GM12878 (cell line): ENCODE measurements around the gene ZNF544.
"Not testable (repeated sequence)": the region's sequence is repeated elsewhere in the genome, so short reads cannot be mapped to it uniquely, and the experiment has no call there.

Experiments used
- CHD4 ChIP-seq: fragments of 200-600 bp; sonication (generic); IDR thresholded peaks from 2 replicates; pipeline ENCODE4 v1.6.1; 2016; ENCODE audit warnings: mild to moderate bottlenecking
- EP300 ChIP-seq, 2 experiments: fragments of 150-350 bp in 1 of 2; IDR thresholded peaks; 2 replicates each; pipeline ENCODE4 v1.6.1; 2011 to 2012; ENCODE audit warnings: low read depth in 2 of 2, low read length in 2 of 2, borderline replicate concordance in 1 of 2, improper control_type of control experiment in 1 of 2, inconsistent platforms in 1 of 2; ENCODE audit not compliant: control insufficient read depth in 1 of 2
- HCFC1 ChIP-seq: fragments of 150-350 bp; IDR thresholded peaks from 2 replicates; pipeline ENCODE4 v1.6.1; 2014; ENCODE audit warnings: low read length
- MXI1 ChIP-seq: fragments of 150-350 bp; IDR thresholded peaks from 2 replicates; pipeline ENCODE4 v1.6.1; 2011; ENCODE audit warnings: low read depth, mild to moderate bottlenecking, inconsistent platforms, low read length, improper control_type of control experiment
- REST ChIP-seq: IDR thresholded peaks from 2 replicates; pipeline ENCODE4 v1.6.1; 2012; ENCODE audit warnings: mild to moderate bottlenecking, low read depth, low read length
- SPI1 ChIP-seq: IDR thresholded peaks from 2 replicates; pipeline ENCODE4 v1.6.1; 2011; ENCODE audit warnings: low read depth, mild to moderate bottlenecking, low read length, moderate library complexity, borderline replicate concordance; ENCODE audit not compliant: insufficient read depth

DNA sequence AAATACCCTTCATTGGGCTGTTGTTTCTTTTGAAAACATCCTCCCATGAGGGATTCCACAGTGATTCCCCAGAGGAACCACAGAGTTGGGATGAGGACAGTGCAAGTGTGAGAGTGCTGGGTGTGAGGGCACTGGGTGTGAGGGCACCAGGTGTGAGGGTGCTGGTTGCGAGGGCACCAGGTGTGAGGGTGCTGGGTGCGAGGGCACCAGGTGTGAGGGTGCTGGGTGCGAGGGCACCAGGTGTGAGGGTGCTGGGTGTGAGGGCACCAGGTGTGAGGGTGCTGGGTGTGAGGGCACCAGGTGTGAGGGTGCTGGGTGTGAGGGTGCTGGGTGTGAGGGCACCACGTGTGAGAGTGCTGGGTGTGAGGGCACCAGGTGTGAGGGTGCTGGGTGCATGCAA lies 29.5 kb downstream of the ZNF544 start:
- TF ChIP-seq EP300 (IDR thresholded peaks at IDR 0.05; ENCODE audit: borderline replicate concordance in 1 of 2, control insufficient read depth in 1 of 2, low read depth in 2 of 2, low read length in 2 of 2); HCFC1; REST; MXI1; CHD4; SPI1: not testable (repeated sequence)
